Testis (tissue), 3 donors: ENCODE results near the gene TMEM44. TPM values are rescaled to one million over a fixed set of nuclear protein-coding genes. Genes with fewer than 3 reads are reported as not detected.

Experiments used
- DNase-seq: peaks from one replicate; pipeline ENCODE4 v3.0.0-alpha.2; 2019
- H3K27ac ChIP-seq, 2 donors: fragments of 200-600 bp; sonication (generic); one replicate each; pipeline ENCODE4 v1.5.1; 2019
- H3K27me3 ChIP-seq: fragments of 200-600 bp; sonication (generic); one replicate; pipeline ENCODE4 v1.5.1; 2019
- H3K36me3 ChIP-seq: fragments of 200-600 bp; sonication (generic); one replicate; pipeline ENCODE4 v1.5.1; 2017; ENCODE audit warnings: low read depth; ENCODE audit errors: missing control alignments
- H3K4me1 ChIP-seq: fragments of 200-600 bp; sonication (generic); one replicate; pipeline ENCODE4 v1.5.1; 2019
- H3K4me3 ChIP-seq, 2 donors: fragments of 200-600 bp; sonication (generic); one replicate each; pipeline ENCODE4 v1.5.1; 2017 to 2019
- H3K9me3 ChIP-seq: fragments of 200-600 bp; sonication (generic); one replicate; pipeline ENCODE4 v1.5.1; 2017
- CTCF ChIP-seq, 3 experiments: fragments of 450-650 bp in 2 of 3; fragments of 200-600 bp in 1 of 3; sonication (generic) in 1 of 3; IDR thresholded peaks; one replicate each; pipeline ENCODE4 v1.5.1; 2016 to 2019; ENCODE audit warnings: antibody characterized with exemption in 3 of 3, mild to moderate bottlenecking in 2 of 3, moderate library complexity in 1 of 3
- POLR2A ChIP-seq: fragments of 450-650 bp; IDR thresholded peaks from one replicate; pipeline ENCODE4 v1.6.1; 2017; ENCODE audit warnings: antibody characterized with exemption, mild to moderate bottlenecking, moderate library complexity
- WGBS, 2 donors: methylation state at CpG; one replicate each; pipeline ENCODE4 v1.1.5; 2018; 5-methylcytosine and 5-hydroxymethylcytosine counted together
- intact Hi-C: fragments of 100-400 bp; cut with DNase I; formaldehyde crosslinking; loops from one replicate; pipeline ENCODE4 v1.15.1; 2023; ENCODE audit warnings: low total_unique reads
- polyA plus RNA-seq: library from polyadenylated mRNA; stranded (reverse); fragments of 350-450 nt; fragmentation: Illumina TruSeq; extraction: RNeasy Lipid Tissue Mini Kit (QIAGEN cat#74804); gene quantifications from one replicate; pipeline ENCODE4 v1.2.3, GENCODE V29; 2014; ENCODE audit warnings: low read depth, low replicate concordance; ENCODE audit not compliant: insufficient read depth
- total RNA-seq, 2 donors: library from RNA; depleted of rRNA; stranded (reverse); fragments of >200 nt; gene quantifications; one replicate each; pipeline ENCODE4 v1.2.3, GENCODE V29; 2016

TMEM44 gene
- total and polyA plus RNA-seq, 3 donors from 2014 or later = 6.8 to 14.9 (median 10.7) TPM

DNA sequence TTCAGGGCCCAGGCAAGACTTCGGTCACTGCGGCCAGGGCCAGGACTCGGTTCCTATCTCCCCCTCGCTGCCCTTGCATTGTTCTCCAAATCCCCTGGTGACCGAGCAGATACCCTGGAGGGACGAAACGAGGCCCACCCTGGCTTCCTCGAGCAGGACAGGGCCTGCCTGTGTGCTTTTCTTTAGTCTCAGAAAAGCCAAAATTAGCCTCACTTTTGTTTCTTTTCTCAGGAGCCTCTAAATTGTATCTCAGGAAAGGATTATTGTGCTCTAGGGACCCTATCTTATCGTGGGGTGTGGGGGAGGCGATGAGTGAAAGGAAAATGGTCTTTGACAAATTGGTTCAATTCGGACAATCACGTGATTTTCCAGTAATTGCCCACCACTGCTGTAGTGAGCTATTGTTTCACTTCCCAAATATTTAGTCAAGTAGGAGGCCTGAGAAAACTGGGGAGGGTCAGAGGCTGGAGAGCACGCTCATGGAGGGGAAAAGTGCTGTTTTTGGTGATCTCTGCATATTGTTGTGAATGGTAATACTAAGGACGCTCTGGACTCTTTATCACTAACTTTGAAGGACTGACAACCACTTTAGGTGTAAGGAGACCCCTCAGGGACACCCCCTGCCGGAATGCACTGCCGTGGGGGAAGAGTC lies 61.6 kb downstream of the TMEM44 start:
- no peaks in the 10 kb centered on the region for H3K27me3 ChIP-seq
- intact Hi-C loops = no loop called here
- TF ChIP-seq CTCF (IDR thresholded peaks at IDR 0.05) = no peak
- no peak for TF ChIP-seq POLR2A
- H3K9me3 ChIP-seq = no peaks in the 10 kb centered on the region
- 56% methylated on average over 15 to 16 of the region's 16 CpGs for WGBS, 2 donors
- no peaks in the 10 kb centered on the region for H3K36me3 ChIP-seq
- H3K4me3 ChIP-seq = no peak overlapping the region
- DNase-seq = no peak
- no peak overlapping the region for H3K27ac ChIP-seq
- H3K4me1 ChIP-seq = peaks cover 7% of the 10 kb centered on the region

DNA sequence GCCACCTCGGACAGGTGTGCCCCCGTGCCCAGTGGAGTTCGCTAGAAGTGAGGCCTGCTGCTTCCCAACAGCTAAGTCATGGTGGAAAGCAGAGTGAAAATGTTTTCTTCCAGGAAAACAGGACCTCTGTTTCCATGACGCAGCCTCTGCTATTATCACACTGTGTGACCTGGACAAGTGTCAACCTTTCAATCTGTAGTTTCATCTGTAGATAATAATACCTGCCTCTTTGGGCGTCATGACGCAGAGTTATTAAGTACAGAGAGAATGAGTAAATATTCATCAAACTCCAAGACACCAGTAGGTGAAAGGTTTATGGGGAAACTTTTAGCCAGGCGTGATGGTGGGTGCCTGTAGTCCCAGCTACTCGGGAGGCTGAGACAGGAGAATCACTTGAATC lies 62.3 kb downstream of the TMEM44 start:
- Histone ChIP-seq H3K9me3 (no peaks in the 10 kb centered on the region), H3K27ac (no peak overlapping the region), H3K27me3 (no peaks in the 10 kb centered on the region), H3K4me3 (no peak overlapping the region), H3K36me3 (no peaks in the 10 kb centered on the region), H3K4me1 (peaks cover 7% of the 10 kb centered on the region)
- DNase-seq = no peak
- TF ChIP-seq CTCF (IDR thresholded peaks at IDR 0.05) (no peak), POLR2A (no peak)
- intact Hi-C loops = no loop called here
- WGBS, 2 donors = 86 to 93% methylated on average over 8 of the region's 8 CpGs

DNA sequence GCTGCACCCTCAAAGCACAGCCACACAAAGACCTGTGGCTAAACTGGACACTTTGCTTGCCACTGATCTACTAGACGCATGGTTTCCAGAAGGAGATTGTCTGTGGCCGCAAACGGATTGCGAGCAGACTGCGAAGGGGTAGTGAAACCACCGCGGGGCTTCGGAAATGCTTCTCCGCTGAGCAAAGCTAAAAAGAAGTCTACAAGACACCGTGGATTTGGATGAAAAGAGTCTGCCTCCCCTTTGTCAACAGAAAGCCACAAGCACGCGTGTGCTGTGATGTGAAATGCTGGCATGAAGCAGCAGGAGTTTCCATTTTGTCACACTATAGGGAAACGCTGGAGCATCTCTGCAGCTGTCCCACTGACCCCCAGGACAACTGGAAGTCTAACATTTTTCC lies 63.0 kb downstream of the TMEM44 start:
- 86 to 91% methylated on average over 13 of the region's 13 CpGs for WGBS, 2 donors
- no peak overlapping the region for H3K27ac ChIP-seq

DNA sequence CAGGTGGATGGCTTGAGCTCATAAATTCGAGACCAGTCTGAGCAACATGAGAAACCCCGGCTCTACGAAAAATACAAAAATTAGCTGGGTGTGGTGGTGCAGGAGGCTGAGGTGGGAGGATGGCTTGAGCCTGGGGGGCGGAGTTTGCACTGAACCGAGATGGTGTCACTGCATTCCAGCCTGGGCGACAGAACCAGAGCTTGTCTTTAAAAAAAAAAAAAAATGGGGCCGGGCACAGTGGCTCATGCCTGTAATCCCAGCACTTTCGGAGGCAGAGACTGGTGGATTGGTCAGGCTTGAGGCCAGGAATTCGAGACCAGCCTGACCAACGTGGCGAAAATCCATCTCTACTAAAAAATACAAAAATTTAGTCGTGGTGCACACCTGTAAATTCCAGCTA lies 64.0 kb downstream of the TMEM44 start:
- intact Hi-C loops = no loop called here
- DNase-seq = no peak
- WGBS, 2 donors = 83 to 93% methylated on average over 11 to 12 of the region's 12 CpGs

More for the DNA sequence above, 63.0 kb downstream of the TMEM44 start:
- no peaks in the 10 kb centered on the region for H3K27me3 ChIP-seq
- H3K9me3 ChIP-seq = no peaks in the 10 kb centered on the region
- DNase-seq = no peak
- intact Hi-C loops = no loop called here
- TF ChIP-seq CTCF (IDR thresholded peaks at IDR 0.05) (no peak), POLR2A (no peak)
- H3K4me1 ChIP-seq = peaks cover 7% of the 10 kb centered on the region
- no peak overlapping the region for H3K4me3 ChIP-seq
- no peaks in the 10 kb centered on the region for H3K36me3 ChIP-seq

More for the DNA sequence above, 64.0 kb downstream of the TMEM44 start:
- H3K27me3 ChIP-seq = no peaks in the 10 kb centered on the region
- H3K27ac ChIP-seq = no peak overlapping the region
- no peak for TF ChIP-seq POLR2A
- TF ChIP-seq CTCF (IDR thresholded peaks at IDR 0.05) = no peak
- no peaks in the 10 kb centered on the region for H3K9me3 ChIP-seq
- no peak overlapping the region for H3K4me3 ChIP-seq
- peaks cover 7% of the 10 kb centered on the region for H3K4me1 ChIP-seq
- no peaks in the 10 kb centered on the region for H3K36me3 ChIP-seq
